GM21737 (cell line): ENCODE results near the gene SLC39A11.
"Not testable (repeated sequence)": the region's sequence is repeated elsewhere in the genome, so short reads cannot be mapped to it uniquely, and the experiment has no call there.

Experiments used
- ATAC-seq: cut with Tn5 transposase; IDR thresholded peaks from one replicate; pipeline ENCODE4 v1.9.1; 2021; ENCODE audit warnings: mild to moderate bottlenecking, moderate library complexity; ENCODE audit not compliant: unreplicated experiment

SLC39A11 gene

GRCh38 chr17:73072219-73072962 is 20.1 kb downstream of the SLC39A11 start:
- ATAC-seq = no peak

- no peak for ATAC-seq
Observed at GRCh38 chr17:73071066-73071999, 21.2 kb downstream of the SLC39A11 start.

GRCh38 chr17:73069841-73070240 is 22.6 kb downstream of the SLC39A11 start:
- no peak for ATAC-seq

GRCh38 chr17:73069164-73069770 is 23.2 kb downstream of the SLC39A11 start:
- ATAC-seq = no peak

- no peak for ATAC-seq
Observed at GRCh38 chr17:73068322-73069153, 23.9 kb downstream of the SLC39A11 start.

- ATAC-seq = not testable (repeated sequence)
Observed at GRCh38 chr17:73067699-73068098, 24.8 kb downstream of the SLC39A11 start.

- no peak for ATAC-seq
Observed at GRCh38 chr17:73067075-73067474, 25.4 kb downstream of the SLC39A11 start.

- no peak for ATAC-seq
Observed at GRCh38 chr17:73066148-73066884, 26.2 kb downstream of the SLC39A11 start.

- no peak for ATAC-seq
Observed at GRCh38 chr17:73065376-73065775, 27.1 kb downstream of the SLC39A11 start.

- ATAC-seq = no peak
Observed at GRCh38 chr17:73064084-73064938, 28.2 kb downstream of the SLC39A11 start.

- ATAC-seq = no peak
Observed at GRCh38 chr17:73062726-73063125, 29.8 kb downstream of the SLC39A11 start.

- no peak for ATAC-seq
Observed at GRCh38 chr17:73061161-73061560, 31.3 kb downstream of the SLC39A11 start.

GRCh38 chr17:73060721-73061120 is 31.8 kb downstream of the SLC39A11 start:
- ATAC-seq = no peak

- not testable (repeated sequence) for ATAC-seq
Observed at GRCh38 chr17:73059713-73060112, 32.8 kb downstream of the SLC39A11 start.

GRCh38 chr17:73058022-73058421 is 34.5 kb downstream of the SLC39A11 start:
- ATAC-seq = no peak

GRCh38 chr17:73057196-73057595 is 35.3 kb downstream of the SLC39A11 start:
- ATAC-seq = no peak

- ATAC-seq = no peak
Observed at GRCh38 chr17:73052923-73053322, 39.6 kb downstream of the SLC39A11 start.

- no peak for ATAC-seq
Observed at GRCh38 chr17:73050797-73051196, 41.7 kb downstream of the SLC39A11 start.

- no peak for ATAC-seq
Observed at GRCh38 chr17:73048170-73048569, 44.3 kb downstream of the SLC39A11 start.
